Loucy (cell line): ENCODE measurements around the gene FRAS1.

Source experiments
- EZH2phosphoT487 ChIP-seq: fragments of 200-600 bp; IDR thresholded peaks from 2 replicates; pipeline ENCODE4 v1.6.1; 2018; ENCODE audit warnings: antibody characterized with exemption, mild to moderate bottlenecking, moderate library complexity, borderline replicate concordance
- TF ChIP-seq, protein P1 (sequence below): fragments of 200-600 bp; sonication (generic); conservative IDR thresholded peaks from 2 replicates; pipeline ENCODE4 v1.5.1; 2014; ENCODE audit warnings: mild to moderate bottlenecking, antibody characterized with exemption, low read length

DNA sequence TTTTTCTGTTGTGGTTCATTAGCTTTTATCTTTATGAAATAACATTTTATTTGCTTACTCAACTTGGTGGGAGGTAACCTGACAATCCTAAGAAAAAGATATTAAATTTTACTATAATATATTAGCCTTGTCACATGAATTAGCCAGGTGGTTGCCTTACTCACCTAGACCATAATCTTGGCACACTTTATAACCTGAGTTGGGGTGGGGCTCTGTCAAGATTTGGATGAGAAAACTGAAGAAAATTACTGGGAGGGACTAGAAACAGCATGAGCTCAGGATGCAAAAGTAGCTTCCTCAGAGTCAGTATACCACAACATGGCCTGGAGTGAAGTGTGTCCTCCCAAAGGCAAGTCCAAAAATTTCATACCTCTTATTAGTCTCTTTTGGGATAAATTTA is 329.6 kb downstream of the FRAS1 start:
- TF ChIP-seq, protein P1, sequence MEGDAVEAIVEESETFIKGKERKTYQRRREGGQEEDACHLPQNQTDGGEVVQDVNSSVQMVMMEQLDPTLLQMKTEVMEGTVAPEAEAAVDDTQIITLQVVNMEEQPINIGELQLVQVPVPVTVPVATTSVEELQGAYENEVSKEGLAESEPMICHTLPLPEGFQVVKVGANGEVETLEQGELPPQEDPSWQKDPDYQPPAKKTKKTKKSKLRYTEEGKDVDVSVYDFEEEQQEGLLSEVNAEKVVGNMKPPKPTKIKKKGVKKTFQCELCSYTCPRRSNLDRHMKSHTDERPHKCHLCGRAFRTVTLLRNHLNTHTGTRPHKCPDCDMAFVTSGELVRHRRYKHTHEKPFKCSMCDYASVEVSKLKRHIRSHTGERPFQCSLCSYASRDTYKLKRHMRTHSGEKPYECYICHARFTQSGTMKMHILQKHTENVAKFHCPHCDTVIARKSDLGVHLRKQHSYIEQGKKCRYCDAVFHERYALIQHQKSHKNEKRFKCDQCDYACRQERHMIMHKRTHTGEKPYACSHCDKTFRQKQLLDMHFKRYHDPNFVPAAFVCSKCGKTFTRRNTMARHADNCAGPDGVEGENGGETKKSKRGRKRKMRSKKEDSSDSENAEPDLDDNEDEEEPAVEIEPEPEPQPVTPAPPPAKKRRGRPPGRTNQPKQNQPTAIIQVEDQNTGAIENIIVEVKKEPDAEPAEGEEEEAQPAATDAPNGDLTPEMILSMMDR, result no peak
- no peak for TF ChIP-seq EZH2phosphoT487
